HG03571 (cell line): ENCODE measurements around the gene KDM1B.
"Not testable (repeated sequence)": the region's sequence is repeated elsewhere in the genome, so short reads cannot be mapped to it uniquely, and the experiment has no call there.

Experiments used
- ATAC-seq: cut with Tn5 transposase; IDR thresholded peaks from one replicate; pipeline ENCODE4 v1.9.1; 2021; ENCODE audit not compliant: unreplicated experiment

Gene KDM1B

DNA sequence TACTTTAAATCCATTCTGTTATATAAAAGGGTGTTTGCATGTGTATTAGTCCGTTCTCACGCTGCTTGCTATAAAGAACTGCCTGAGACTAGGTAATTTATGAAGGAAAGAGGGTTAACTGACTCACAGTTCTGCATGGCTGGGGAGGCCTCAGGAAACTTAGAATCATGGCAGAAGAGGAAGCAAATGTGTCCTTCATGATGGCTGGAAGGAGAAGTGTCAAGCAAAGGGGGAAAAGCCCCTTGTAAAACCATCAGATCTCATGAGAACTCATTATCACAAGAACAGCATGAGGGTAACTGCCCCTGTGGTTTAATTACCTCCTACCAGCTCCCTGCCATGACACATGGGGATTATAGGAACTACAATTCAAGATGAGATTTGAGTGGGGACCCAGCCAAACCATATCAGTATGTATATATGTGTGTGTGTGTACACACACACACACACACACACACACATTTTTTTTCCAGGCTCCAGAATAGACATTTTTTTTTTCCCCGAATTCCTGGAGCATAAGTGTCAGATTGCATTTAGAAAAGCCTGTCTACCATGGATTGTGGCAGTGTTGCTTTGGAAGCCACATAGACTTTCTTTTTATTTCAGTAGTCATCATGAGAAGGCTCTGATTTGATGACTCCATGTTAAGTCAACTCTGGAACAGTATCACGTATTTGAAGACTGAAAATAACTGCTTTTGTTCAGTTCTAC lies 31.5 kb downstream of the KDM1B start:
- ATAC-seq = no peak

DNA sequence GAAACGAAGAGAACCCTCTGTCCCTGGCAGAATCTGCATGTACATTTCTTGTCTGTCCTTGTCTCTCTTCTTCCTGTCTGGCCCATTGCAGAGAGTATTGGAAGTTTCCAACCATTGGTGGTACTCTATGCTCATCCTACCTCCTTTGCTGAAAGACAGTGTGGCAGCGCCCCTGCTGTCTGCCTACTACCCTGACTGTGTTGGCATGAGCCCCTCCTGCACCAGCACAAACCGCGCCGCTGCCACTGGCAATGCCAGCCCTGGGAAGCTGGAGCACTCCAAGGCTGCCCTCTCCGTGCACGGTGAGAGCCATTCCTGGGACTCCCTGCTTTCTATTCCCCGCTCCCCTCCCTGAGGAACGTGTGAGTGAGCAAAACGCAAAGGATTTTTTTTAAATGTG lies 32.5 kb downstream of the KDM1B start:
- ATAC-seq = no peak

DNA sequence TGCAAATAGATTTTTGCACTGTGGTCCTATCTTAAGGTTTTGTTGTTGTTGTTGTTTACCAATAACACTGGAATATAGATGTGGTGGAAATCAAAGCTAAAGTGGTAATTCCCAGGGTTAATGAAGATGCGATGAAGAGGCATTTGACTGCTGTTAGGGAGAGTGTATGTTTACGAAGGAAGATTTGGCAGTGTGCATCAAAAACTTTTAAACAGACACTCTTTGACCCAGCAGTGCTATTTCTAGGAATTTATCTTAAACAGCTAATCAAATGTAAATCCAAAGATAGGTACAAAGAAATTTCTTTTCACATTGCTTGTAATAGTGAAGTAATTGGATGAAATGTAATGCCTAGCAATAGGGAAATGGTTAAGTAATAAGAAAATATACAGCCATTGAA lies 34.0 kb downstream of the KDM1B start:
- no peak for ATAC-seq

DNA sequence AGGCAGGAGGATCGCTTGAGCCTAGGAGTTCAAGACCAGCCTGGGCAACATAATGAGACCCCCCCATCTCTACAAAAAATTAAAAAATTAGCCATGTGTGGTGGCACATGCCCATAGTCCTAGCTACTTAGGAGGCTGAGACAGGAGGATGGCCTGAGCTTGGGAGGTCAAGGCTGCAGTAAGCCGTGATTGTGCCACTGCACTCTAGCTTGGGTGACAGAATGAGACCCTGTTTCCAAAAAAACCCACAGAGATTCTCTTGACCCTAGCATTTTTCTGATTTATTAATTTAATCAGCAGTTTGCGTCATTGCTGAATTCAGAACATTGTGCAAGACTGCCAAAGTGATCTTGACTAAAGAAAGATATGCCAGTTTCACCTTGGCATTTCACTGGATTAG lies 36.8 kb downstream of the KDM1B start:
- ATAC-seq = no peak

DNA sequence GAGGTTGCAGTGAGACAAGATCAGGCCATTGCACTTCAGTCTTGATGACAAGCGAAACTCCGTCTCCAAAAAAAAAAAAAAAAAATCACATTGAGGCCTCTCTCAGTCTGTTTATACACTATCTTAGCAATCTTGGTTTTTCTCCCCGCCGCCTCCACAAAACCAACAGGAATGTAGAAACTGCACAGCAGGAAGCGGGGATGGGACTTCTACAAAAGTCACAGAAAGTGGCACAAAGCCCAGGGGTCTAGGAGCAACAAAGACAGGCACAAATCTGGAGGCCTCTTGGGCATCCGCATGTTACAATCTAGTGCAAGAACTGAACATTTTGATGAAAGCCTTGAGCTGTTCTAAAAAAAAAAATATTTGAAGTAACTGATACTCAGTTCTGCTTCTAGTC lies 48.6 kb downstream of the KDM1B start:
- no peak for ATAC-seq

DNA sequence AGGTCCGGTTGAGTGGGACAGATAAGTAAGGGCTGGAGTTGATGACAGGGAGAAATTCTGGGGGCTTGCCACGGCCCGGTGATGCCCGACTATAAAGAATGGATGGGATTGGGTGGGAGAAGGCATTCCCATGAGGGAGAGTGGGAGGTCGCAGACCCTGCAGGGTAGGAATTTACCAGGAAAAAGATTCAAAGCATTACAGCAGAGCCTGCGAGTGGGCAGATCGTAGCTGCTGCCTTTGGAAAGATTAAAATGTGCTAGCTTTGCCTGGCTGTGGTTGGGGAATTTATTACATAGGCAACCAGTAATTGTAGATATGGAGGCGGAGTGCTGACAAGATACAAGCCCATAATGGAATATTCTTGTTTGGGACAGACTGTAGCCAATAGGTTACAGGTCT lies 49.5 kb downstream of the KDM1B start:
- ATAC-seq = no peak

DNA sequence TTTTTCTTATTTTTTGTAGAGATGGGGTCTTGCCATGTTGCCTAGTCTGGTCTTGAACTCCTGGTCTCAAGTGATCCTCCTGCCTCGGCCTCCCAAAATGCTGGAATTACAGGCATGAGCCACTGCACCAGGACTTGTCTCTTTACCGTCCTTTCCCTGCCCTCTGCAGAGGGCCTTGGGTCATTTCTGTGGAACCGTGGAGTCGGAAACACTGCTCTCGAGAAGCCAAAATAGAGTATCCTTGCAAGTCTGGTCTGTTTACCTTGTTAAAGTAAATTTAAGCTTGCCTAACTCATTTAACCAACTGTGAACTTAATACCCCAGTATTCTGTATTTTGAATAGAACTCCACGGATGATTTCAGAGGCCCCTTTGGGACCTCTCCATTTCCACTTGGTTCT lies 51.4 kb downstream of the KDM1B start:
- no peak for ATAC-seq

DNA sequence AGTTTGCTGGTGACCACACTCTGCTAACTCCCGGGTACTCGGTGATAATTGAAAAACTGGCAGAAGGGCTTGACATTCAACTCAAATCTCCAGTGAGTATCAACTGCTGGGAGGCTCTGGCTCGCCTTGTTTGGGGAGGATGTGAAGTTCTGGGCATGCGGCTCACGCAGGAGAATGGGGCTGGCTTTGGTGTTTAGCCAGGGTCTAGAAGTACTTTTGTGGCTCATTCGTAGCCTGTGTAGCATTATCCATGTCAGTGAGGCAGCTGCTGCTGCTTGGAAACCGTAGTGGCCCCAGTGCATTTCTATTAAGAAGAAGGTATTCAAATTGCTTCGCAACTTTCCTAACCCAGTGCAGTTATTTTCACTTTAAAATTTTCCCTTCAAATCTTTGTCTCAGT lies 52.2 kb downstream of the KDM1B start:
- no peak for ATAC-seq

DNA sequence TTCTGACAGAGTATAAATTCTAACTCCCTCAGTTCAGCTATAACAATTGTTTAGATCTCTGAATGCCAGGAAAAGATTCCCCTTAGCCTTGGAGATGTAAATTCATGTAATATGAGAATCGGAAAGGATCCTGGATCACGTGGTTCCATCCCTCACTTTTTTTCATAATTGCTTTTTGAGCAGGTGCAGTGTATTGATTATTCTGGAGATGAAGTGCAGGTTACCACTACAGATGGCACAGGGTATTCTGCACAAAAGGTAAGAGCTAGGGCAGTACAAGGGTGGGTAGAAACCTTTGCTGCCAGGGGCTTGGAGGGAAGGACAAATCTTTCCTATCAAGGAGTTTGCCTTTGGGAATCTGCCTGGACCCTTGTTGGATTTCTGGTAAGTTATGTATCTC lies 52.7 kb downstream of the KDM1B start:
- no peak for ATAC-seq

DNA sequence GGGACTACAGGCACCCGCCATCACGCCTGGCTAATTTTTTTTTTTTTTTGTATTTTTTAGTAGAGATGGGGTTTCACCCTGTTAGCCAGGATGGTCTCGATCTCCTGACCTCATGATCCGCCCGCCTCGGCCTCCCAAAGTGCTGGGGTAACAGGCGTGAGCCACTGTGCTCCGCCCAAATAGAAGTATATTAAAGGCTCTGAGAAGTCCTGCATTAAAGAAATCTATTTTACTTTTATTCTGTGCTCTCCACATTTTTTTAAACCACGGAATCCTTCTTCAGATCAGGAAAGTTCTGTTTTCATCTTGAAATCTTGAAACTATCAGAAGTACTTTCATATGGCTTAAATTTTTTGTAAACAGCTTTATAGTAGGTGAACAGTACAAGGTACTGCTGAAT lies 53.6 kb downstream of the KDM1B start:
- ATAC-seq = not testable (repeated sequence)

DNA sequence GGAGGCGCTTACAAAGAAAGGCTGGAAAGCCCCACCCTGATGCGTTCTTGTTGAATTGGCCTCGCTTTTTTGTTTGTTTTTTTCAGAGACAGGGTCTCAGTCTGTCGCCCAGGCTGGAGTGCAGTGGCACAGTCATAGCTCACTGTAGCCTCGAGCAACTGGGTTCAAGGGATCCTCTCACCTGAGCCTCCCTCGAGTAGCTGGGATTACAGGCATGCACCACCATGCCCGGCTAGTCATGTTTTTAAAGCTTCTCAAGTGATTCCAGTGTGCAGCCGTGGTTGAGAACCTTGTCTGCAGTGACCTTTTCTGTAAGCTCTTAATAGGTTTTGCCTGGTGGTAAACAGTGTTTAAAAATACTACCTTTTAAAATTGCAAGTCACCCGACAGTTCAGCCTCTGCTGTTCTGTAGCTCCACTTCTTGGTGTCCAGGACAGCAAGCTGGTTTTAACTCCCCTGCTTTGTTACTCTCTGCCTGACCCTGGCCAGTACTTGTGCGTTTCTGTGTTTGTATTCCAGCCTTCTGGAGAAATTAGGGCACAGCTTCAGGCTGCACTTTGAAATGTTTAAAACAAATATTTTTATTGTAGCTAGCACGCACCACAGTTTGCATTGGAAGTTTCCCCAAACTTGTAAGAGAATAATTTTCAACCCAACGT lies 54.4 kb downstream of the KDM1B start:
- no peak for ATAC-seq

DNA sequence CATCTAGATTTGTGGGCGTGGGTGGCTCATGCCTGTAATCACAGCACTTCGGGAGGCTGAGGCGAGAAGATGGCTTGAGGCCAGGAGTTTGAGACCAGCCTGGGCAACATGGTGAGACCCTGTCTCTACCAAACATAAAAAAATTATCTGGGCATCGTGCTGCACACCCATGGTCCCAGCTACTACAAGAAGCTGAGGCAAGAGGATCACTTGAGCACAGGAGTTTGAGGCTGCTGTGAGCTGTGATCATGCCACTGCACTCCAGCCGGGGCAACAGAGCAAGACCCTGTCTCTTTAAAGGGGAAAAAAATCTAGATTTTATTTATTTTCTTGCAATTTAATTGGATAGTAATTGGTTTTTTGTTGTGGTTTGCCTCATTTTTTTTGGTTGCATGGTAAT lies 55.5 kb downstream of the KDM1B start:
- ATAC-seq = no peak

DNA sequence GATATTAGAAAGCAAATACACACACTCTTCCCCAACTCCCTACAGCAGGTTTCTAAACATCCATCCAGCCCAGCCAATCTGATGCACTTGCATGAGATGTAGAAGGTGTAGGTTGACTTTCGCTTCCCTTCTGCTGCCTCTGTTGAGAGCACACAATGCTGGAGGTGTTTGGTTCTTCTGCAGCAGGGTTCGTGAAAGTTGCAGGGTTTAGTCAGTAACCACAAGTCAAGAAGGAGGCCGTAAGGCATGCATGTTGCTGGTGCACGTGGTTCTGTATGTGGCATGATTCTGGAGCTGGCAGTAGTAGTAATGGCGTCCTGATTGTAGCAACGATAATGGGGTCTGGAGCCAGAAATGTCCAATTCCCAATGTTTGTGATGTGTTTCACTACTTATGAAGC lies 56.1 kb downstream of the KDM1B start:
- peak; percentile 90 for ATAC-seq

DNA sequence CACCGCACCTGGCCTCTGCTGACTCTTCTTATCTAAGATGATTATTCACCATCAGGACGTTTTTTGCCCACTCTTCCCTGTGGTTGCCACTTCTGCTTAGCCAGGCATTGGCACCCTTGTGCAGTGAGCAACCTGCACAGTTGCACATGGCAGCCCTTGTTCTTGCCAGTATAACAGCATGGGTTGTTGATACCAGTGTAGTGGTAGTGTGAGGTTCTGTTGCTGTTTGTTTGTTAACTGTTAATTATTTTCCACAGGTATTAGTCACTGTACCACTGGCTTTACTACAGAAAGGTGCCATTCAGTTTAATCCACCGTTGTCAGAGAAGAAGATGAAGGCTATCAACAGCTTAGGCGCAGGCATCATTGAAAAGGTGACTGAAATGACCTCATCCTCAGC lies 57.0 kb downstream of the KDM1B start:
- no peak for ATAC-seq

DNA sequence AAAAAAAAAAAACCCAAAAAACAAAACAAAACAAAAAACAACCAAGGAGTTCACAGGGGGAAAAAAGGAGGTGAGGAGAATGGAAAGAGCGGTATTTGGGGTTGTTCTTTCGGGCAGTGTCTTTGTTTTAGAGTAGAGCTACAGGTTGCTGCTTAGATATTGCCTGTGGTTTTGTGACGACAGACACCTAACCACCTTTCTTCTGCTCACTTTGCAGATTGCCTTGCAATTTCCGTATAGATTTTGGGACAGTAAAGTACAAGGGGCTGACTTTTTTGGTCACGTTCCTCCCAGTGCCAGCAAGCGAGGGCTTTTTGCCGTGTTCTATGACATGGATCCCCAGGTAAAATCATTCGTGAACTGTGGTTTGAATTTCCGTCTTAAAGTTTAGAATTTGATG lies 58.2 kb downstream of the KDM1B start:
- ATAC-seq = no peak

DNA sequence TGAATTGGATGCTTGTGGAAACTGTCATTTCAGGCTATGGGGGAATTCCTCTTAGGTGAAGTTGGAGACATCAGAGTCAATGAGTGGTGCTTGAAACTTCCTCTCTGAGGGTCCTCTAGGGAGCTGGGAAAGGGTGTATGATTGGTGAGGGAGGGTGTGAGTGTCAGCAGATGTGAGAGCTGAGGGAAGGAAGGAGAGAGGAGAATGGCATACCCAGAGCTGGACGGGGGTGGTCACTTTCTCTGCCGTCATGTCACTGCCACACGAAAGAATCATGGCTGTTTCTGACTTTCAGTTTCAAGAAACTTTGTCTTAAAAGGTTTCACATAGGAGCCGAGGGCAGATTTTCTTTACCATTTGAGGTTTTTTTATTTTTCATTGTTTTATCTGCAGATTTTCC lies 58.8 kb downstream of the KDM1B start:
- no peak for ATAC-seq

DNA sequence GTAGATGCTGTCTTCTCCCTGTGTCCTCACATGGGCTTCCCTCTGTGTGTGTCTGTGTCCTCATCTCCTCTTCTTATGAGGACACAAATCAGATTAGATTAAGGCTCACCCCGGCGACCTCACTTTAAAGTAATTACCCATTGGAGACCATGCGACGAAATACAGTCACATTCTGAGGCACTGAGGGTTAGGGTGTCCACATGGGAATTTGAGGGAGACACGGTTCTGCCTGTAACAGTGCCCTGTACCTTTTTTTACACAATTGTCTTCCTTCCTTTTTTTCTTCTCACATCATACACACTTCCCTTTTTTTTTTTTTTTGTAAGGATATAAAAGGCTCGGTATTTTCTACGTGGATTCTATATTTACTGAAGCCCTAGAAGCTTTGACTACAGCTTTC lies 60.2 kb downstream of the KDM1B start:
- no peak for ATAC-seq

DNA sequence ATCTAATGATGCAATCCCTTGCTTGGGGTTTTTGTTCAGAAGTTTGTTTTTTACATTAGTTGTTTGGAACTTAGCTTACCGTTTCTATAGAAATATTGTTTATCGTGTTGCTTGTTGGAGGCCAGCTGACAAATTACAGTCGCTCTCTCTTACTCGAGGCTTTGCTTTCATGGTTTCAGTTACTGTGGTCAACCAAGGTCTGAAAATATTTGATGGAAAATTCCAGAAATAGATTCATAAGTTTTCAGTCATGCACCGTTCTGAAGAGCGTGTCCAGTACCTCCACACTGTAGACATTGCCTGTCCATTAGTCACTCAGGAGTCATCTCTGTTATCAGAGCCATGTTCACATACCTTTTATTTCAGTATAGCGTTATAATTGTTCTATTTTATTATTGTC lies 61.2 kb downstream of the KDM1B start:
- no peak for ATAC-seq

DNA sequence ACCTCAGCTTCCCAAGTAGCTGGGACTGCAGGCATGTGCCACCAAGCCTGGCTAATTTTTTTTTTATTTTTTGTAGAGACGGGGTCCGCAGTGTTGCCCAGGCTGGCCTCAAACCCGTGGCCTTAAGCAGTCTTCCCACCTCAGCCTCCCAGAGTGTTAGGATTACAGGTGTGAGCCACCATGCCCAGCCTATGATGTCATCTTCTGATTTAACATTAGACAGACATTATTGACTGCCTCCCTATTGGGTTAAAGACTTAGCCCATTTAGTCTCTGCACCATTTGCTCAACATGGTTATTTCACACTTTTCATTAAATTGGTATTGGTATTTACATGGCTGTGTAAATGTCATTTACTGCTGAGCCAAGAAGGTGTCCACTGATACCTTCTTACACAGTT lies 63.0 kb downstream of the KDM1B start:
- no peak for ATAC-seq

DNA sequence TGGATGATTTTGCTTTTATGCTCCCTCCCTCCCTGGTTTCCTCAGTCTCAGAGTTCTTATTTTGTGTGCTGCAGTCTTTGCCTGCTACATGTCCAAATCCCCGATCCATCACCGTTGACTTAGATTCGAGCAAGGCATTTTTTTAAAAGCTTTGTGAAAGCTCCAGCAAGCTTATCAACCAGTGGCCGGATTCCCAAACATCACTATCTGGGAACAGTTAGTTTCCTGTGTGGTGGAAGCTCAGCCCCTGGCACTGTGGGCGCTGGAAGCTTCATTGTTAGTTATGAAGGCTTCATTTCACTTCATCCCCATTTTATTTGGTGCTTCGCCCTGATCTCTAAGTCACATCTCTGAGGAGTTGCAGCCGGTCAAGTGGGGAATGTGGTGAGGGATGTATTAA lies 64.4 kb downstream of the KDM1B start:
- ATAC-seq = no peak

DNA sequence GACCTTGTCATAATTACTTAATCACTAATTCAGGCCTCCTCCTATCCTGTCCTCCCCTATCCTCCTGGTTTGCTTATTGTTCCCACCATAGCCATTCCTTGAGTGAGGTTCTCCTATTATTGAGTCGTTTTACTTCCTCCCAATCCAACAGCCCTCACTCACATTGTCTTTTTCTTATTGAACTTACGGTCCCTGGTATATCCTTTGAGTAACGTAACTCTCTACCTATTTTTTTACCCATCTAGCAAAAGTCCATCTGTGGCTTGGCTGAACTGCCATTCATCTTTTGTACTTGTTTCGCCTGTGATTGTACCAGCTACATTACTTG lies 66.0 kb downstream of the KDM1B start:
- ATAC-seq = no peak

DNA sequence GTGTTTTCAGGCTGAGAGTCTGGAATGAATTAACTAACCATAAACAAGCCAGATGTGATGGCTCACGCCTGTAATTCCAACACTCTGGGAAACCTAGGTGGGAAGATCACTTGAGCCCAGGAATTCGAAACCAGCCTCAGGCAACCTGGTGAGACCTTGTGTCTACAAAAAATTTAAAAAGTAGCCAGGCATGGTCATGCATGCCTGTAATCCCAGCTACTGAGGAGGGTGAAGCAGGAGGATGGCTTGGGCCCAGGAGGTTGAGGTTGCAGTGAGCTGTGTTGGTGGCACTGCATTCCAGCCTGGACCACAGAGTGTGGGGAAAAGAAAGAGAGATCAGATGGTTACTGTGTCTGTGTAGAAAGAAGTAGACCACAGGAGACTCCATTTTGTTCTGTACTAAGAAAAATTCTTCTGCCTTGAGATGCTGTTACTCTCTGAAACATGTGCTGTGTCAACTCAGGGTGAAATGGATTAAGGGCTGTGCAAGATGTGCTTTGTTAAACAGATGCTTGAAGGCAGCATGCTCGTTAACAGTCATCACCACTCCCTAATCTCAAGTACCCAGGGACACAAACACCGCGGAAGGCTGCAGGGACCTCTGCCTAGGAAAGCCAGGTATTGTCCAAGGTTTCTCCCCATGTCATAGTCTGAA lies 71.4 kb downstream of the KDM1B start:
- not testable (repeated sequence) for ATAC-seq

DNA sequence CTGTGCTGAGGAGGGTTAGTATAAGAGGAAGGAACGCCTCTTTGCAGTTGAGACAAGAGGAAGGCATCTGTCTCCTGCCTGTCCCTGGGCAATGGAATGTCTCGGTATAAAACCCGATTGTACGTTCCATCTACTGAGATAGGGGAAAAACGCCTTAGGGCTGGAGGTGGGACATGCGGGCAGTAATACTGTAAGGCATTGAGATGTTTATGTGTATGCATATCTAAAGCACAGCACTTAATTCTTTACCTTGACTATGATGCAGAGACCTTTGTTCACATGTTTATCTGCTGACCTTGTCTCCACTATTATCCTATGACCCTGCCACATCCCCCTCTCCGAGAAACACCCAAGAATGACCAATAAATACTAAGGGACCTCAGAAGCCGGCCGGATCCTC lies 71.9 kb downstream of the KDM1B start:
- ATAC-seq = not testable (repeated sequence)
